Prostate gland (tissue), 2 donors: ENCODE measurements around the gene OR6X1. TPM values are rescaled to one million over a fixed set of nuclear protein-coding genes. Genes with fewer than 3 reads are reported as not detected.

Experiments
- DNase-seq: peaks from one replicate; pipeline ENCODE4 v3.0.0-alpha.2; 2019; ENCODE audit warnings: low spot score
- H3K27ac ChIP-seq, 2 donors: fragments of 200-600 bp; sonication (generic); 2 replicates each; pipeline ENCODE4 v1.5.1; 2017 to 2019
- H3K27me3 ChIP-seq: fragments of 200-600 bp; sonication (generic); replicated peaks from 2 replicates; pipeline ENCODE4 v1.5.1; 2019; ENCODE audit not compliant: insufficient read depth
- H3K36me3 ChIP-seq, 2 donors: fragments of 200-600 bp; sonication (generic); 1 replicate in 1 of 2; 2 replicates in 1 of 2; pipeline versions ENCODE4 v1.5.1 to v1.8.1; 2017 to 2019
- H3K4me1 ChIP-seq: fragments of 200-600 bp; sonication (generic); replicated peaks from 2 replicates; pipeline ENCODE4 v1.5.1; 2019
- H3K4me3 ChIP-seq, 2 donors: fragments of 200-600 bp; sonication (generic); 2 replicates each; pipeline ENCODE4 v1.5.1; 2017 to 2019
- H3K9me3 ChIP-seq: fragments of 200-600 bp; sonication (generic); 2 replicates; pipeline ENCODE4 v1.5.1; 2017
- POLR2A ChIP-seq: fragments of 450-650 bp; IDR thresholded peaks from one replicate; pipeline ENCODE4 v1.6.1; 2016; ENCODE audit warnings: antibody characterized with exemption, mild to moderate bottlenecking
- POLR2AphosphoS5 ChIP-seq: sonication (generic); formaldehyde crosslinking; IDR thresholded peaks from one replicate; pipeline ENCODE4 v1.6.1; 2017; ENCODE audit warnings: antibody characterized with exemption
- WGBS: methylation state at CpG from one replicate; pipeline ENCODE4 v1.1.5; 2018; 5-methylcytosine and 5-hydroxymethylcytosine counted together
- intact Hi-C: fragments of 100-400 bp; cut with DNase I; formaldehyde crosslinking; loops from one replicate; pipeline ENCODE4 v1.14.2; 2022
- total RNA-seq, 2 donors: library from RNA; depleted of rRNA; stranded (reverse); fragments of >200 nt; gene quantifications; one replicate each; pipeline ENCODE4 v1.1.0, GENCODE V29; 2016
- TF ChIP-seq, protein P1 (sequence below), 4 experiments: fragments of 200-600 bp in 2 of 4; fragments of 450-650 bp in 2 of 4; sonication (generic) in 2 of 4; IDR thresholded peaks; 1 replicate in 3 of 4; 2 replicates in 1 of 4; pipeline ENCODE4 v1.5.1; 2016 to 2019; ENCODE audit warnings: antibody characterized with exemption in 4 of 4, mild to moderate bottlenecking in 2 of 4, moderate library complexity in 2 of 4

Gene OR6X1, protein sequence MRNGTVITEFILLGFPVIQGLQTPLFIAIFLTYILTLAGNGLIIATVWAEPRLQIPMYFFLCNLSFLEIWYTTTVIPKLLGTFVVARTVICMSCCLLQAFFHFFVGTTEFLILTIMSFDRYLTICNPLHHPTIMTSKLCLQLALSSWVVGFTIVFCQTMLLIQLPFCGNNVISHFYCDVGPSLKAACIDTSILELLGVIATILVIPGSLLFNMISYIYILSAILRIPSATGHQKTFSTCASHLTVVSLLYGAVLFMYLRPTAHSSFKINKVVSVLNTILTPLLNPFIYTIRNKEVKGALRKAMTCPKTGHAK
- not detected for total RNA-seq

DNA sequence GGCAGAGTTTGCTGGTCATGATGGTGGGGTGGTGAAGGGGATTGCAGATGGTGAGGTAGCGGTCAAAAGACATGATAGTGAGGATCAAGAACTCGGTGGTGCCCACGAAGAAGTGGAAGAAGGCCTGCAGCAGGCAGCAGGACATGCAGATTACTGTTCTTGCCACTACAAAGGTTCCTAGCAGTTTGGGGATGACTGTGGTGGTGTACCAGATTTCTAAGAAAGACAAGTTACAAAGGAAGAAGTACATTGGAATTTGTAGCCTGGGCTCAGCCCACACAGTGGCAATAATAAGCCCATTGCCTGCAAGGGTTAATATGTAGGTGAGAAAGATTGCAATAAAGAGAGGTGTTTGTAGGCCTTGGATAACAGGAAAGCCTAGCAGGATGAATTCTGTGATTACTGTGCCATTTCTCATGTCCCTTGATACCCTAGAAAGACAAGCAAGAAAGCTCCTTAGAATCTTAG lies at the start of gene OR6X1:
TSS of gene OR6X1 (minus strand) at position 418 of the 468 bp plus-strand sequence. CDS start at position 418, 0 bp downstream.
- Histone ChIP-seq H3K4me3 (no peak within 1 kb of the TSS), H3K27me3 (peaks cover 1% of the 10 kb centered on the region), H3K4me1 (no peaks in the 10 kb centered on the region), H3K9me3 (no peaks in the 10 kb centered on the region), H3K36me3 (no peaks in the 10 kb centered on the region), H3K27ac (no peak within 1 kb of the TSS)
- DNase-seq: no peak
- 94% methylated on average over 3 of the region's 3 CpGs for WGBS
- TF ChIP-seq POLR2AphosphoS5 (no peak), POLR2A (no peak)
- TF ChIP-seq, protein P1, sequence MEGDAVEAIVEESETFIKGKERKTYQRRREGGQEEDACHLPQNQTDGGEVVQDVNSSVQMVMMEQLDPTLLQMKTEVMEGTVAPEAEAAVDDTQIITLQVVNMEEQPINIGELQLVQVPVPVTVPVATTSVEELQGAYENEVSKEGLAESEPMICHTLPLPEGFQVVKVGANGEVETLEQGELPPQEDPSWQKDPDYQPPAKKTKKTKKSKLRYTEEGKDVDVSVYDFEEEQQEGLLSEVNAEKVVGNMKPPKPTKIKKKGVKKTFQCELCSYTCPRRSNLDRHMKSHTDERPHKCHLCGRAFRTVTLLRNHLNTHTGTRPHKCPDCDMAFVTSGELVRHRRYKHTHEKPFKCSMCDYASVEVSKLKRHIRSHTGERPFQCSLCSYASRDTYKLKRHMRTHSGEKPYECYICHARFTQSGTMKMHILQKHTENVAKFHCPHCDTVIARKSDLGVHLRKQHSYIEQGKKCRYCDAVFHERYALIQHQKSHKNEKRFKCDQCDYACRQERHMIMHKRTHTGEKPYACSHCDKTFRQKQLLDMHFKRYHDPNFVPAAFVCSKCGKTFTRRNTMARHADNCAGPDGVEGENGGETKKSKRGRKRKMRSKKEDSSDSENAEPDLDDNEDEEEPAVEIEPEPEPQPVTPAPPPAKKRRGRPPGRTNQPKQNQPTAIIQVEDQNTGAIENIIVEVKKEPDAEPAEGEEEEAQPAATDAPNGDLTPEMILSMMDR (IDR thresholded peaks at IDR 0.05): no peak
- intact Hi-C loops: no loop called here

DNA sequence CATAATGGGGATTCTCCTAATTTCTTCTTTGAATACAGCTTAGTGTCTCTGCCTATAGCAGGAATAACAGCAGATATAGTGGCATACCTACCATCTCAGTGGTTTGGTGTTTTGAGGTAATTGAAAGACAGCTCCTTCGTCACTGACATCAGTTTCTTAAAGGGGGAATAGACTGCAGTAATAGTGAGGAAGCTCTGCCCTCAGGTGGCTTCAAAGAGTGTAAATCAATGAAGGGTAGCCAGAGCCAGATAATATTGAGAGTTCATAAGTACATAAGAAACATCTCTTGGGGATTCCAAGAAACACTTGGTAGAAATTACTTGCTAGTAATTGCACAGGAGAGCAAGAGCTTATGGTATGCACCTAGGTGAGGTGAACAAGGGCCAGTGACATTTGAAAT lies 47.4 kb upstream of the OR6X1 start:
- intact Hi-C loops: no loop called here
- no peak overlapping the region for H3K4me3 ChIP-seq
- H3K9me3 ChIP-seq: no peaks in the 10 kb centered on the region
- no peaks in the 10 kb centered on the region for H3K4me1 ChIP-seq
- no peaks in the 10 kb centered on the region for H3K27me3 ChIP-seq
- H3K36me3 ChIP-seq: no peaks in the 10 kb centered on the region
- DNase-seq: no peak
- 0% methylated on average over 1 of the region's 1 CpG for WGBS
- no peak overlapping the region for H3K27ac ChIP-seq
- TF ChIP-seq POLR2A (no peak), POLR2AphosphoS5 (no peak)
- TF ChIP-seq, protein P1 (IDR thresholded peaks at IDR 0.05): no peak

DNA sequence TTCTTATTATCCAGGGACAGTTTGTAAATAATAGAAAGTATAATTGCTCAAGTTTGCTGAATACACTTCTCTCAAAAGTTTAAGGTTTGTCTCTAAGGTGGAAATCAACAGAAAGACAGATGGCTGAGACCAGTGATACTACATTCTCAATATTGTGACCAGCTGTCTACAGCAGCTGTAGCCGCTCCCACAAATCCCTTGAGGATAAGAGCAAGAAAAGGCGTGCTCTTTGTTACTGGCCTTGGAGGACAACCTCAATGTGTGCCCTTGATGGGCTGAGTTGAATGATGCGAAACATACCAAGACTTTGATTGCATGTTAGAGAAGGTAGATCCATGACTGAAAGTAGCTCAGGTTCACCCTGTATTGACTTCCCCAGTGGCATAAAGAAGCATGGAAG lies 45.7 kb upstream of the OR6X1 start:
- intact Hi-C loops: no loop called here
- 85% methylated on average over 3 of the region's 3 CpGs for WGBS
- TF ChIP-seq POLR2A (no peak), POLR2AphosphoS5 (no peak)
- TF ChIP-seq, protein P1 (IDR thresholded peaks at IDR 0.05): no peak
- no peaks in the 10 kb centered on the region for H3K27me3 ChIP-seq
- no peak overlapping the region for H3K4me3 ChIP-seq
- no peak for DNase-seq
- no peaks in the 10 kb centered on the region for H3K9me3 ChIP-seq
- H3K4me1 ChIP-seq: no peaks in the 10 kb centered on the region
- H3K27ac ChIP-seq: no peak overlapping the region
- no peaks in the 10 kb centered on the region for H3K36me3 ChIP-seq

DNA sequence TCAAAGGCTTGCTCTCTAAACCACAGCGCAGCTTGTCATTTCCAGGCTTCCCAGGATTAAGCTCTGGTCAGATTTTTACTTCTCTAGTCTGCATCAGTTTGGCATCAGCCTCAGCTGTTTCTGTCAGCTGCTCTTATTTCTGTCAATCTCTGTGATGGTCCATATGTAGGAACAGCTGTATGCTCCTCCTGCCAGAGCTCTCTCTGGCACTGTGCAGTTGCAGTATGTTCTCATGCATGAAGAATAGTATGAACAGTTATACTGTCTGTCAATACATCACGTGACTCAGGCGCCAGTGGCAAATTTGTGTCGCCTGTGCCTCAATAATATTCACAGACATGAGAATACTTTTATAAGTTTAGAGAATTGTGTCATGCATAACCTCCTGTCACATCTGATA lies 45.1 kb upstream of the OR6X1 start:
- H3K36me3 ChIP-seq: no peaks in the 10 kb centered on the region
- no peaks in the 10 kb centered on the region for H3K27me3 ChIP-seq
- intact Hi-C loops: no loop called here
- WGBS: 92% methylated on average over 4 of the region's 4 CpGs
- no peaks in the 10 kb centered on the region for H3K9me3 ChIP-seq
- TF ChIP-seq POLR2A (no peak), POLR2AphosphoS5 (no peak)
- TF ChIP-seq, protein P1 (IDR thresholded peaks at IDR 0.05): no peak
- no peak overlapping the region for H3K27ac ChIP-seq
- no peak overlapping the region for H3K4me3 ChIP-seq
- no peaks in the 10 kb centered on the region for H3K4me1 ChIP-seq
- no peak for DNase-seq

DNA sequence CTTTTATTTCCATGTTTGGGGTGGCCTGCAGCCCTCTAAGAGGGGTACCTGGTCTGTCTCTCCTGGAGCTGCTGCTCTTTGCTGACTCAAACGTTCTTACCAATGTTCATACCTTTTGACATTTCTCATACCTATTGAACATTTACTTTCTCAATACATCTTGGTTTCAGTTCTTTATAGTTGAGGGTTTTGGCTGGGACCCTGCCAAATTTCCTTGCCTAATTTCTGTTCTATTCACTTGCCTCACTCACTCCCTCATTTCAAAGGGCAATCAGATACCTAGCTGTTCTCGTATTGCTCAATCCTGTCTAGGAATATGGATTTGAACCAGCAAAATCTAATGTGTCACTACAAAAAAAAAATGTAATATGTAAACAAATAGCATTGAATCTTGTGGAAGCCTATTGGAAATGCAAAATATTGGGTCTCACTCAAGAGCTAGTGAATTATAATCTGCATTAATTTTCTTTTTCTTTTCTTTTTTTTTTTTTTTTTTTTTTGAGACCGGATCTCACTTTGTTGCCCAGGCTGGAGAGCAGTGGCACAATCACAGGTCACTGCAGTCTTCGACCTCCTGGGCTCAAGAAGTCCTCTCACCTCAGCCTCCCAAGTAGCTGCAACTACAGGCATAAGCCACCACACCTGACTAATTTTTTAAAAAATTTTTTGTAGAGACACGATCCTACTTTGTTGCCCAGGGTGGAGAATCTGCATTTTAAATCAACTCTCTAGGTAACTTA lies 44.4 kb upstream of the OR6X1 start:
- no peak for DNase-seq
- 74% methylated on average over 5 of the region's 5 CpGs for WGBS

More for the DNA sequence above, 44.4 kb upstream of the OR6X1 start:
- Histone ChIP-seq H3K36me3 (no peaks in the 10 kb centered on the region), H3K4me1 (no peaks in the 10 kb centered on the region), H3K9me3 (no peaks in the 10 kb centered on the region), H3K4me3 (no peak overlapping the region), H3K27me3 (no peaks in the 10 kb centered on the region), H3K27ac (no peak overlapping the region)
- intact Hi-C loops: no loop called here
- TF ChIP-seq POLR2AphosphoS5: no peak
- TF ChIP-seq, protein P1 (IDR thresholded peaks at IDR 0.05): no peak
- no peak for TF ChIP-seq POLR2A
